Hepatocyte (in vitro differentiated cells): ENCODE measurements around the gene DDX4. TPM values are rescaled to one million over a fixed set of nuclear protein-coding genes. Genes with fewer than 3 reads are reported as not detected.

ENCODE experiments used
- DNase-seq: peaks from one replicate; pipeline ENCODE4 v3.0.0-alpha.2; 2016; ENCODE audit warnings: low spot score
- H2AFZ ChIP-seq: fragments of 200-600 bp; sonication (generic); 2 replicates; pipeline ENCODE4 v1.6.0; 2016; ENCODE audit warnings: antibody characterized with exemption, mild to moderate bottlenecking
- H3K27ac ChIP-seq: fragments of 200-600 bp; sonication (generic); 2 replicates; pipeline ENCODE4 v1.5.1; 2016; ENCODE audit warnings: mild to moderate bottlenecking
- H3K27me3 ChIP-seq: fragments of 200-600 bp; sonication (generic); 2 replicates; pipeline ENCODE4 v1.6.1; 2016
- H3K36me3 ChIP-seq: fragments of 200-600 bp; sonication (generic); replicated peaks from 2 replicates; pipeline ENCODE4 v1.5.1; 2016; ENCODE audit warnings: low read depth; ENCODE audit not compliant: insufficient read depth
- H3K4me1 ChIP-seq: fragments of 200-600 bp; sonication (generic); 2 replicates; pipeline ENCODE4 v1.5.1; 2016; ENCODE audit warnings: mild to moderate bottlenecking, moderate library complexity; ENCODE audit not compliant: insufficient read depth
- H3K4me2 ChIP-seq: fragments of 200-600 bp; sonication (generic); 2 replicates; pipeline ENCODE4 v1.6.0; 2016
- H3K4me3 ChIP-seq: fragments of 200-600 bp; sonication (generic); 2 replicates; pipeline ENCODE4 v1.5.1; 2016; ENCODE audit warnings: mild to moderate bottlenecking
- H3K79me2 ChIP-seq: fragments of 200-600 bp; sonication (generic); 2 replicates; pipeline ENCODE4 v1.6.0; 2017; ENCODE audit warnings: mild to moderate bottlenecking
- H3K9me2 ChIP-seq: fragments of 200-600 bp; sonication (generic); replicated peaks from 2 replicates; pipeline ENCODE4 v1.6.0; 2017; ENCODE audit warnings: mild to moderate bottlenecking; ENCODE audit not compliant: insufficient read depth
- H3K9me3 ChIP-seq: fragments of 200-600 bp; sonication (generic); 2 replicates; pipeline ENCODE4 v1.5.1; 2016; ENCODE audit warnings: low read depth, mild to moderate bottlenecking
- H4K20me1 ChIP-seq: fragments of 200-600 bp; sonication (generic); 2 replicates; pipeline ENCODE4 v1.6.0; 2016; ENCODE audit warnings: mild to moderate bottlenecking; ENCODE audit not compliant: insufficient read depth, poor library complexity, severe bottlenecking
- EZH2 ChIP-seq: fragments of 200-600 bp; sonication (generic); IDR thresholded peaks from 2 replicates; pipeline ENCODE4 v1.6.1; 2016; ENCODE audit warnings: antibody characterized with exemption, mild to moderate bottlenecking, borderline replicate concordance
- EZH2phosphoT487 ChIP-seq: fragments of 200-600 bp; sonication (generic); IDR thresholded peaks from one replicate; pipeline ENCODE4 v1.6.1; 2018; ENCODE audit warnings: antibody characterized with exemption, mild to moderate bottlenecking, low read depth, moderate library complexity; ENCODE audit not compliant: unreplicated experiment, severe bottlenecking
- WGBS: methylation state at CpG from one replicate; pipeline ENCODE4 v1.1.6; 2016; ENCODE audit warnings: low lambda C conversion rate; ENCODE audit errors: missing lambda C conversion rate; 5-methylcytosine and 5-hydroxymethylcytosine counted together
- polyA plus RNA-seq: library from polyadenylated mRNA; unstranded; fragments of >200 nt; fragmentation: Nextera tagmentation; extraction: Ambion mirVana; gene quantifications from 2 replicates; pipeline ENCODE4 v1.2.1, GENCODE V29; 2016
- total RNA-seq: library from RNA; depleted of rRNA; stranded (reverse); fragments of >200 nt; gene quantifications from 2 replicates; pipeline ENCODE4 v1.2.3, GENCODE V29; 2014
- TF ChIP-seq, protein P1 (sequence below): fragments of 200-600 bp; sonication (generic); IDR thresholded peaks from 2 replicates; pipeline ENCODE4 v1.5.1; 2016; ENCODE audit warnings: antibody characterized with exemption, mild to moderate bottlenecking; ENCODE audit not compliant: poor library complexity

Gene DDX4
- total and polyA plus RNA-seq, 2 experiments from 2014 or later, result 0.17 TPM; not detected in 1

GRCh38 chr5:55852503-55852902 lies 114.6 kb downstream of the DDX4 start:
- Histone ChIP-seq H3K4me3 (no peak overlapping the region), H4K20me1 (no peaks in the 10 kb centered on the region), H3K4me2 (no peak overlapping the region), H3K27me3 (no peaks in the 10 kb centered on the region), H3K9me3 (no peaks in the 10 kb centered on the region), H3K9me2 (no peaks in the 10 kb centered on the region), H2AFZ (no peak overlapping the region), H3K4me1 (no peaks in the 10 kb centered on the region), H3K36me3 (no peaks in the 10 kb centered on the region), H3K79me2 (no peaks in the 10 kb centered on the region), H3K27ac (no peak overlapping the region)
- WGBS, result 79% methylated on average over 3 of the region's 3 CpGs
- no peak for DNase-seq
- TF ChIP-seq, protein P1, sequence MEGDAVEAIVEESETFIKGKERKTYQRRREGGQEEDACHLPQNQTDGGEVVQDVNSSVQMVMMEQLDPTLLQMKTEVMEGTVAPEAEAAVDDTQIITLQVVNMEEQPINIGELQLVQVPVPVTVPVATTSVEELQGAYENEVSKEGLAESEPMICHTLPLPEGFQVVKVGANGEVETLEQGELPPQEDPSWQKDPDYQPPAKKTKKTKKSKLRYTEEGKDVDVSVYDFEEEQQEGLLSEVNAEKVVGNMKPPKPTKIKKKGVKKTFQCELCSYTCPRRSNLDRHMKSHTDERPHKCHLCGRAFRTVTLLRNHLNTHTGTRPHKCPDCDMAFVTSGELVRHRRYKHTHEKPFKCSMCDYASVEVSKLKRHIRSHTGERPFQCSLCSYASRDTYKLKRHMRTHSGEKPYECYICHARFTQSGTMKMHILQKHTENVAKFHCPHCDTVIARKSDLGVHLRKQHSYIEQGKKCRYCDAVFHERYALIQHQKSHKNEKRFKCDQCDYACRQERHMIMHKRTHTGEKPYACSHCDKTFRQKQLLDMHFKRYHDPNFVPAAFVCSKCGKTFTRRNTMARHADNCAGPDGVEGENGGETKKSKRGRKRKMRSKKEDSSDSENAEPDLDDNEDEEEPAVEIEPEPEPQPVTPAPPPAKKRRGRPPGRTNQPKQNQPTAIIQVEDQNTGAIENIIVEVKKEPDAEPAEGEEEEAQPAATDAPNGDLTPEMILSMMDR, result no peak
- TF ChIP-seq EZH2 (no peak), EZH2phosphoT487 (no peak)

DNA sequence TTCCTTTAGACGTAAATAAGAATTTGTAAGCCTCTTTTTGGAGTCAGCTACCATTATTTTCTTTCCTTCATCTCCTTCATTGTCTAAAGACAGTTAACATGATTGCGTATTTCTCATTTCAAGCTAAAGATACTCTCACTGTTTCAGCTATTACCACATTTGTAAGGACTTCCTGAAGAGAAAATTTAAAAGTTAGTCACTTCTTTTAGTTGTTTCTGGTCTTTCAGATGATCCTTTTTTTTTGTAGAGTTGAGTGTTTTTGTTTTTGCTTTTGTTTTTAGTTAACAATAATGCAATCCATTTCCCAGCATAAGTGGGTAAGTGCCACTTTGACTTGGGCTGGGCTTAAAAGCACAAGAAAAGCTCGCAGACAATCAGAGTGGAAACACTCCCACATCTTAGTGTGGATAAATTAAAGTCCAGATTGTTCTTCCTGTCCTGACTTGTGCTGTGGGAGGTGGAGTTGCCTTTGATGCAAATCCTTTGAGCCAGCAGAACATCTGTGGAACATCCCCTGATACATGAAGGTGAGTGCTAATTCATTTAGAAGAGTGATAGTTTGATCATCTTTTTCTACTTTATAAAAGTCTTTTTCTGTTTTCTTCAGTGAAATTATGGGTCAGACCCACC lies 115.3 kb downstream of the DDX4 start:
- Histone ChIP-seq H3K9me2 (no peaks in the 10 kb centered on the region), H3K27ac (no peak overlapping the region), H3K4me1 (no peaks in the 10 kb centered on the region), H3K36me3 (no peaks in the 10 kb centered on the region), H3K9me3 (no peaks in the 10 kb centered on the region), H3K4me2 (no peak overlapping the region), H3K79me2 (no peaks in the 10 kb centered on the region), H3K4me3 (no peak overlapping the region), H2AFZ (no peak overlapping the region), H3K27me3 (no peaks in the 10 kb centered on the region), H4K20me1 (no peaks in the 10 kb centered on the region)
- 85% methylated on average over 3 of the region's 3 CpGs for WGBS
- TF ChIP-seq, protein P1, result no peak
- TF ChIP-seq EZH2phosphoT487 (no peak), EZH2 (no peak)
- DNase-seq, result no peak

DNA sequence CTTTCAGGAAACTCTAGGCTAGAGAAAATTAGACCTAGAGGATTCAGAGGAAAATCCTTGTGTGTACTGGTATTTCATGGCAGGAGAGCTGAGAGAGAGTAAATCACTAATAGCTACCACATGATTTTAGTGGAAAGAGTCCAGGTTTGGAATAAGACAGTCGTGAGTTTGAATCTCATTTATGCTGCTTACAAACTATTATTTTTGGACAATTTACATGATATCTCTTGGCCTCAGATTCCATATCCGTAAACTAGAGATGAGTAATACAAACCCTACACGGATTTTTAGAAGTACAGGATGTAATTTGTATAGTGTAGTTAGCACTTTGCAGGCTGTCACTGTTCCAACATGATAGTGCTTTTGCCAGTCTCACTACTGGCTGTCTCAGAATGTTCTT lies 116.0 kb downstream of the DDX4 start:
- H3K27ac ChIP-seq, result no peak overlapping the region
- H3K4me1 ChIP-seq, result no peaks in the 10 kb centered on the region
- H3K9me3 ChIP-seq, result no peaks in the 10 kb centered on the region
- H3K9me2 ChIP-seq, result no peaks in the 10 kb centered on the region
- no peaks in the 10 kb centered on the region for H3K79me2 ChIP-seq
- no peak overlapping the region for H3K4me2 ChIP-seq
- no peak for DNase-seq
- H3K4me3 ChIP-seq, result no peak overlapping the region
- no peaks in the 10 kb centered on the region for H3K27me3 ChIP-seq
- no peaks in the 10 kb centered on the region for H3K36me3 ChIP-seq
- H2AFZ ChIP-seq, result no peak overlapping the region
- TF ChIP-seq EZH2phosphoT487 (no peak), EZH2 (no peak)
- TF ChIP-seq, protein P1, result no peak
- H4K20me1 ChIP-seq, result no peaks in the 10 kb centered on the region
- WGBS, result 54% methylated on average over 3 of the region's 3 CpGs
